Stimulated activated CD8-positive, alpha-beta memory T cell treated with anti-CD3 and anti-CD28 coated beads, Interleukin-7, amount 100 ng/mL, for 1 hour (primary cell): ENCODE data around the gene HERPUD2.
"Not testable (repeated sequence)": the region's sequence is repeated elsewhere in the genome, so short reads cannot be mapped to it uniquely, and the experiment has no call there.

ENCODE experiments used
- DNase-seq, 2 donors: peaks; one replicate each; pipeline ENCODE4 v3.0.0-alpha.2; 2020; ENCODE audit warnings: low read depth in 2 of 2

Gene HERPUD2

GRCh38 chr7:35617041-35617440, 77.9 kb downstream of the HERPUD2 start:
- DNase-seq, result no peak

GRCh38 chr7:35613150-35613549, 81.8 kb downstream of the HERPUD2 start:
- no peak for DNase-seq

DNA sequence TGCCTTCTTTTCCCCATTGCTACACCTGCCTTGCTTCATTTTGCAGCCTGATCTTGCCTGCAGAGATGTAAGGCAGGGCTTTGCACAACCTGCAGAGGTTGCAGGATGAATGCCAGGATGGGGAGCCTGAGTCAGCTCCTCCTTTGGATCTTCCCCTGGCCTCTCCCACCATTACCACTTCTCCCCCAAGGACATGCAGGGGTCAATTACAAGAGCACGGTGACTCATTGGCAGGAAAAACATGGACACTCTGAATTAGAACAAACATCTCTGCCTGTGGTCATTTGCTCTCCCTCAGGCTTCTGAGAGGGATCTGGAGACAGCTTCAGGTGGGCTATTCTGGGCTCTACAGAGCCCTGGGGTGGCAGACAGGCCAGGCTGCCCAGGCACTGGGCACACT, 89.2 kb downstream of the HERPUD2 start:
- no peak for DNase-seq

DNA sequence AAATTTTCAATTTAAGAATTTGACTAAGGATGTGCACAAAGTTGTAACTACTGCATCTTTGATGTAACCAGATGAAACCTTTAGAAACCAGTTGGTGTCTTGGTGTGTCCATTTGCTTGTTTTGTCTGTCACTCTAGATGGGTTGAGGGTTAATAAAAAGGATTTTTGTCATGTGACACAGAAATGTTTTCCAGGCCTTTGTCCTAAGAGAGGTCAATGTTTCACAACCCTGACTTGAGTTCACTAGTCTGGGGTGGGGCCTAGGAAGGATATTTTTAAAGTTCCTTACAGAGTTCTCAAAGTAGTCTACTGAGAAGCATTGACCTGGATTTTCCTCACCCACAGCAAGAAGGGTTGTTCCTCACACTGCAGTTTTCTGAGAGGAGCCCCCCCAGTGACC, 90.3 kb downstream of the HERPUD2 start:
- no peak for DNase-seq

- no peak for DNase-seq
Observed at GRCh38 chr7:35599645-35600044, 95.3 kb downstream of the HERPUD2 start.

DNA sequence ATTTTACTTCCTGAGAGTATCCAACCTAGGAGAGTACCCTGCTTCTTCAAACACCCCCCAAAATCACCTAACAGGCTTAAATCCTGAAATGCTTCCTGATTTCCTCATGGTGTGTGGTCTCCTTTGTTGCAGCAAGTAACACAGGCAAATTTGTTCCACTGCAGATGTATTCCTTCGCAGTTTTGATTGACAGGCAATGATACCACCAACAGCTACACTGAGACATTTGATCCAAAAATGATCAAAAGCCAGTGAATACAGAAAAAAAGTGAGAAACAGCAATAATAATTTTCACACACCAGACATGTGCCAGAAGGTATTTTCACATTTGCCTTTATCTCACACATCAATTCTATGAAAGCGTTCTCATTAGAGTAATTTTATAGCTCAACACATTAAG, 95.9 kb downstream of the HERPUD2 start:
- no peak for DNase-seq

- no peak for DNase-seq
Observed at GRCh38 chr7:35596061-35596460, 98.9 kb downstream of the HERPUD2 start.

DNA sequence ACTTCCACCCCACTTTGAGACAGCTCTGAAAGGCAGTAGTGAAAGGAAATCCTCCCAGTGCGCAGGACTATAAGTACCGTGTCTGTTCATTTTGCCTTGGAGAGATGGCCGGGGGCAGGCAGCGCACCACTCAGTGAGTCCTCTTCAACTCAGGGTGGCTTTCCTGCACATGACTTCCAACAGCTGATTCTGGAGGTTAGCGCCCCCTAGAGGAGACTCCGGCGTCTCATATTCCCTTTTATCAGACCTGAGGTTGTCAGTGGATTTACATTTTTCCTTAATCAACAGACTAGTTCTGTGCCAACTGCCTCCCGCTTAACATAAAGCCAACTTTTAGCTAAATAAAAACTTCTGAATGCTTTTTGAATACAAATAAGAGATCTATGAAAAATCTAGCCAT, 101.0 kb downstream of the HERPUD2 start:
- no peak for DNase-seq

- DNase-seq, result no peak
Observed at GRCh38 chr7:35588647-35589046, 106.3 kb downstream of the HERPUD2 start.

GRCh38 chr7:35584990-35585389, 109.9 kb downstream of the HERPUD2 start:
- DNase-seq, result no peak

DNA sequence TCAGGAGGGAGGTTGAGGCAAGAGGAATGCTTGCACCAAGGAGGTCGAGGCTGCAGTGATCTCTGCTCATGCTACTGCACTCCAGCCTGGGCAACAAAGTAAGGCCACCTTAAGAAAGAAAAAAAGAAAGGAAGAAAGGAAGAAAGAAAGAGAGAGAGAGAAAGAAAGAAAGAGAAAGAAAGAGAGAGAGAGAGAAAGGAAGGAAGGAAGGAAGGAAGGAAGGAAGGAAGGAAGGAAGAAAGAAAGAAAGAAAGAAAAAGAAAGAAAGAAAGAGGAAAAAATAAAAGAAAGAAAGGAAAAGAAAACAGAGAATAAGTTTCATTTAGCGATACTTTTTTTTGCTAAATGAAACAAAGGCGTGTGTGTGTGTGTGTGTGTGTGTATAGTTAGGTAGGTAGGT, 110.4 kb downstream of the HERPUD2 start:
- DNase-seq, result not testable (repeated sequence)
